Endodermal cell (in vitro differentiated cells): ENCODE measurements around the gene RPL18A. TPM values are rescaled to one million over a fixed set of nuclear protein-coding genes. Genes with fewer than 3 reads are reported as not detected.

Experiments
- DNase-seq: peaks from one replicate; pipeline ENCODE4 v3.0.0-alpha.2; 2017
- H3K27ac ChIP-seq: 2 replicates; pipeline ENCODE4 v1.5.1; 2013; ENCODE audit warnings: mild to moderate bottlenecking, low read depth, low read length, moderate library complexity
- H3K27me3 ChIP-seq: 2 replicates; pipeline ENCODE4 v1.6.1; 2013; ENCODE audit warnings: mild to moderate bottlenecking, low read length, moderate library complexity; ENCODE audit not compliant: insufficient read depth, control insufficient read depth, poor library complexity, severe bottlenecking
- H3K36me3 ChIP-seq: 2 replicates; pipeline ENCODE4 v1.7.0; 2013; ENCODE audit warnings: mild to moderate bottlenecking, low read length, moderate library complexity; ENCODE audit not compliant: control insufficient read depth, insufficient read depth
- H3K4me1 ChIP-seq: one replicate; pipeline ENCODE4 v1.7.0; 2013; ENCODE audit warnings: low read length; ENCODE audit not compliant: control insufficient read depth, insufficient read depth
- H3K4me3 ChIP-seq: 2 replicates; pipeline ENCODE4 v1.5.1; 2013; ENCODE audit warnings: mild to moderate bottlenecking, low read length, moderate library complexity
- H3K9ac ChIP-seq: 2 replicates; pipeline ENCODE4 v1.6.1; 2013; ENCODE audit warnings: mild to moderate bottlenecking, low read length, moderate library complexity; ENCODE audit not compliant: poor library complexity, severe bottlenecking; ENCODE audit errors: extremely low read depth
- H3K9me3 ChIP-seq: 2 replicates; pipeline ENCODE4 v1.6.1; 2013; ENCODE audit warnings: mild to moderate bottlenecking, low read length, moderate library complexity; ENCODE audit not compliant: control insufficient read depth
- H3K27ac Mint-ChIP-seq: 2 replicates; pipeline ENCODE4 v1.8.0; 2020; ENCODE audit warnings: mixed read lengths
- H3K27me3 Mint-ChIP-seq: 2 replicates; pipeline ENCODE4 v1.8.0; 2021; ENCODE audit warnings: mild to moderate bottlenecking, mixed read lengths; ENCODE audit not compliant: insufficient read depth
- H3K36me3 Mint-ChIP-seq: 2 replicates; pipeline ENCODE4 v1.8.0; 2020; ENCODE audit warnings: low read depth, mixed read lengths
- H3K4me1 Mint-ChIP-seq: 2 replicates; pipeline ENCODE4 v1.8.0; 2020; ENCODE audit warnings: mixed read lengths
- H3K4me3 Mint-ChIP-seq: 2 replicates; pipeline ENCODE4 v1.8.0; 2020; ENCODE audit warnings: mild to moderate bottlenecking, moderate library complexity, mixed read lengths
- H3K9me3 Mint-ChIP-seq: 2 replicates; pipeline ENCODE4 v1.8.0; 2020; ENCODE audit warnings: mild to moderate bottlenecking, mixed read lengths
- CTCF ChIP-seq: fragments of 200-600 bp; sonication (generic); conservative IDR thresholded peaks from 2 replicates; pipeline ENCODE4 v1.5.0; 2021; ENCODE audit warnings: antibody characterized with exemption, mild to moderate bottlenecking
- WGBS, 2 experiments: methylation state at CpG; one replicate each; pipeline versions ENCODE4 v1.1.5 to v1.1.7; 2013; ENCODE audit warnings: missing lambda C conversion rate in 2 of 2, mixed read lengths in 1 of 2; ENCODE audit not compliant: insufficient coverage in 1 of 2, insufficient read length in 1 of 2; 5-methylcytosine and 5-hydroxymethylcytosine counted together
- total RNA-seq, 2 donors: library from RNA; stranded (reverse); fragmentation: NEBNext Ultra II Directional in 1 of 2; extraction: Animal tissue kit (Norgen Biotek cat#: 25700) in 1 of 2; gene quantifications; 2 replicates in 1 of 2; 3 replicates in 1 of 2; pipeline ENCODE4 v1.2.1, GENCODE V29; 2021

Gene RPL18A
- total RNA-seq, 2 donors from 2014 or later: 1,886 to 2,166 TPM

GRCh38 chr19:17888260-17888659 lies 28.6 kb downstream of the RPL18A start:
- TF ChIP-seq CTCF: no peak
- Histone ChIP-seq H3K4me1 (no peaks in the 10 kb centered on the region), H3K9ac (no peak overlapping the region), H3K27me3 (peaks cover 8% of the 10 kb centered on the region), H3K27ac (no peak overlapping the region), H3K4me3 (no peak overlapping the region), H3K36me3 (no peaks in the 10 kb centered on the region), H3K9me3 (no peaks in the 10 kb centered on the region)
- Mint-ChIP-seq H3K27ac (no peak overlapping the region), H3K4me3 (no peak overlapping the region), H3K27me3 (peaks cover 20% of the 10 kb centered on the region), H3K9me3 (no peaks in the 10 kb centered on the region), H3K36me3 (no peaks in the 10 kb centered on the region), H3K4me1 (no peaks in the 10 kb centered on the region)
- DNase-seq: no peak
- WGBS, 2 experiments: 78 to 80% methylated on average over 5 to 6 of the region's 7 CpGs

- H3K4me3 ChIP-seq: no peak overlapping the region
These were observed 30.0 kb downstream of the RPL18A start for GRCh38 chr19:17889609-17890214.

DNA sequence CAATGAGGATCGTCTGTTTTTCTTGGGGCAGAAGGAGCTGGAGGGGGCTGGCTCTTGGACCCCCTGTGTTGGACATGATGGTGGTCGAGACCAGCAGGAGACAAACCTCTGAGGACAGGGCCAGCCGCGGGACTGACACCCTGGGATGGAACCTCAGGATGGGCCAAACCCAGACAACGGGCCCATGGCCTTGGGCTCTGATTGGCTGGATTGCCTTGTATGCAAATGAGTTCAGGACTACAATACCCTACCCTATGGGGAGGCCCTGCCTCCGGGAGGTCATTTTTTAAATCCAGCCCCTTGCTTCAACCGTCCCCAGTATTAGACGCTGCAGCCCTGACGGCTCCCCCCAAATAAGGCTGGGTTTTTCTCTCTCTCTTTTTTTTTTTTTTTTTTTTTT lies 34.1 kb downstream of the RPL18A start:
- H3K36me3 ChIP-seq: no peaks in the 10 kb centered on the region
- no peak for TF ChIP-seq CTCF
- Mint-ChIP-seq H3K27me3 (peaks cover 26% of the 10 kb centered on the region), H3K36me3 (no peaks in the 10 kb centered on the region), H3K27ac (no peak overlapping the region), H3K4me1 (no peaks in the 10 kb centered on the region), H3K4me3 (no peak overlapping the region), H3K9me3 (peaks cover under 1% of the 10 kb centered on the region)
- H3K27me3 ChIP-seq: peaks cover 8% of the 10 kb centered on the region
- no peak overlapping the region for H3K27ac ChIP-seq
- H3K9me3 ChIP-seq: no peaks in the 10 kb centered on the region
- 63 to 88% methylated on average over 5 to 9 of the region's 9 CpGs for WGBS, 2 experiments
- no peak overlapping the region for H3K9ac ChIP-seq
- H3K4me3 ChIP-seq: no peak overlapping the region
- no peak for DNase-seq
- no peaks in the 10 kb centered on the region for H3K4me1 ChIP-seq

More at GRCh38 chr19:17889609-17890214, 30.0 kb downstream of the RPL18A start:
- peak; percentile 92 for DNase-seq
- Mint-ChIP-seq H3K4me1 (no peaks in the 10 kb centered on the region), H3K4me3 (no peak overlapping the region), H3K9me3 (no peaks in the 10 kb centered on the region), H3K27ac (no peak overlapping the region), H3K27me3 (peaks cover 21% of the 10 kb centered on the region), H3K36me3 (no peaks in the 10 kb centered on the region)
- H3K36me3 ChIP-seq: no peaks in the 10 kb centered on the region
- WGBS, 2 experiments: 25 to 28% methylated on average over 9 to 18 of the region's 18 CpGs
- H3K27ac ChIP-seq: no peak overlapping the region
- no peaks in the 10 kb centered on the region for H3K4me1 ChIP-seq
- H3K27me3 ChIP-seq: peaks cover 8% of the 10 kb centered on the region
- TF ChIP-seq CTCF: no peak
- no peak overlapping the region for H3K9ac ChIP-seq
- H3K9me3 ChIP-seq: no peaks in the 10 kb centered on the region
